Measurements from ENCODE around the gene DCST1.
"Not testable (repeated sequence)": the region's sequence is repeated elsewhere in the genome, so short reads cannot be mapped to it uniquely, and the experiment has no call there.

Gene DCST1

DNA sequence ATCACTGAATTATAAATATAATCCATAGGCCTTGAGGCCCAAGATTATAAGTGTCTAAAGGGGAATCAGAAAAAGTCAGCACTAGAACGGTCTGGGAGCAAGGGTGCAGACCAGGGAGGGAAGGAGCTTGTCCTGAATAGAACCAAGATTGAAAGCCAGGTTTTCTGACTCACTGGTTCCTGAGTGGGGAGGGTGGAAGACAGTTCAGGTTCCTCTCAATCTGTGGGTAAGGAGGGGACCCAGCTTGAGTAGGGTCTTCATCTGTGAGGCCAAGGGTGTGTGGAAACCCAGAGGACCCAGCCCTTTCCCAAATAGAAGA is 39.4 kb upstream of the DCST1 start:
- H3K79me2 ChIP-seq (ENCODE audit: control insufficient read depth, insufficient read depth, low read length, poor library complexity), result no peaks in the 10 kb centered on the region
- no peak overlapping the region for H3K27ac ChIP-seq (ENCODE audit: low read depth, low read length)
- H2BK5ac ChIP-seq (ENCODE audit: low read depth, low read length, poor library complexity), result no peak overlapping the region
- no peak overlapping the region for H2AK5ac ChIP-seq (ENCODE audit: low read length)
- WGBS (ENCODE audit: extremely low coverage, insufficient coverage, insufficient read length), result no CpG with 5 or more reads among the region's 1 CpG
- no peak overlapping the region for H4K8ac ChIP-seq (ENCODE audit: low read depth, low read length)
- H3K4ac ChIP-seq (ENCODE audit: low read depth, low read length), result no peak overlapping the region
- H3K9ac ChIP-seq (ENCODE audit: low read length), result no peak overlapping the region
- H2BK120ac ChIP-seq (ENCODE audit: insufficient read depth, low read length, poor library complexity), result no peak overlapping the region
- no peak overlapping the region for H3K23ac ChIP-seq (ENCODE audit: low read length)
- no peak overlapping the region for H3K14ac ChIP-seq (ENCODE audit: low read length)
- H3K4me3 ChIP-seq (ENCODE audit: low read depth, low read length), result no peak overlapping the region
- no peaks in the 10 kb centered on the region for H3K79me1 ChIP-seq (ENCODE audit: low read length)
- DNase-seq, result no peak
- no peak overlapping the region for H4K12ac ChIP-seq (ENCODE audit: low read depth, low read length)
- H3K36me3 ChIP-seq (ENCODE audit: control insufficient read depth in 1 of 2, insufficient read depth in 2 of 2, low read length in 2 of 2), result peaks cover 10 to 17% of the 10 kb centered on the region in 2 experiments
- peaks cover 3% of the 10 kb centered on the region in 2 experiments for H3K4me1 ChIP-seq (ENCODE audit: control insufficient read depth in 1 of 2, insufficient read depth in 2 of 2, low read length in 2 of 2)
- no peaks in the 10 kb centered on the region for H3K9me3 ChIP-seq (ENCODE audit: insufficient read depth, low read depth, low read length)
- no peak overlapping the region for H3K18ac ChIP-seq (ENCODE audit: low read length)
- no peak overlapping the region for H4K91ac ChIP-seq (ENCODE audit: low read depth, low read length)
- H2AFZ ChIP-seq (ENCODE audit: insufficient read depth, low read length, poor library complexity), result no peak overlapping the region
- no peak overlapping the region for H2BK12ac ChIP-seq (ENCODE audit: low read length)
- H3K4me2 ChIP-seq (ENCODE audit: low read length), result no peak overlapping the region
- no peaks in the 10 kb centered on the region for H3K27me3 ChIP-seq (ENCODE audit: insufficient read depth, low read length)

DNA sequence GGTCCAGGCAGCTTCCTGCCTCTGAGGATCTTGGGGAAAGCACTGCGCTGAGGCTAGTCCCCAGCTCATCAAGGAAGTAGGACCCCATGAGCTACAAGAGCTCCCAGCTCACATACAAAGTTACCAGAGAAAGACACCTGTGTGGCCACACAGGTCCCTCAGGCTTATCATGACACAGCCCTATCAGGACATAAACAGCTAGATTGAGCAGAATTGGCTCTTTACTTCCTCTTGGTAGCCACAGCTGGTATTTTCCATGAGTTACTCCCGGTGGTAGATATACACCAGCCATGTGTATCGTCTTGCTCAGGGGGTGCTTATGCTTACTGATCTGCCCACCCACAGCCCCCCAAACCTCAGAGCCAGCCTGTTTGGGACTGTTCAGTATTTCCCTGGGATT is 39.0 kb upstream of the DCST1 start:
- no peak overlapping the region for H3K4me2 ChIP-seq (ENCODE audit: low read length)
- H3K18ac ChIP-seq (ENCODE audit: low read length), result no peak overlapping the region
- H3K27ac ChIP-seq (ENCODE audit: low read depth, low read length), result no peak overlapping the region
- H2BK5ac ChIP-seq (ENCODE audit: low read depth, low read length, poor library complexity), result no peak overlapping the region
- no CpG with 5 or more reads among the region's 3 CpGs for WGBS (ENCODE audit: extremely low coverage, insufficient coverage, insufficient read length)
- H3K9ac ChIP-seq (ENCODE audit: low read length), result no peak overlapping the region
- H2AK5ac ChIP-seq (ENCODE audit: low read length), result no peak overlapping the region
- no peak overlapping the region for H2AFZ ChIP-seq (ENCODE audit: insufficient read depth, low read length, poor library complexity)
- no peaks in the 10 kb centered on the region for H3K9me3 ChIP-seq (ENCODE audit: insufficient read depth, low read depth, low read length)
- H3K79me1 ChIP-seq (ENCODE audit: low read length), result no peaks in the 10 kb centered on the region
- H3K14ac ChIP-seq (ENCODE audit: low read length), result no peak overlapping the region
- no peak overlapping the region for H3K4ac ChIP-seq (ENCODE audit: low read depth, low read length)
- no peaks in the 10 kb centered on the region for H3K79me2 ChIP-seq (ENCODE audit: control insufficient read depth, insufficient read depth, low read length, poor library complexity)
- peaks cover 4 to 5% of the 10 kb centered on the region in 2 experiments for H3K4me1 ChIP-seq (ENCODE audit: control insufficient read depth in 1 of 2, insufficient read depth in 2 of 2, low read length in 2 of 2)
- H2BK12ac ChIP-seq (ENCODE audit: low read length), result no peak overlapping the region
- H3K27me3 ChIP-seq (ENCODE audit: insufficient read depth, low read length), result no peaks in the 10 kb centered on the region
- no peak overlapping the region for H4K91ac ChIP-seq (ENCODE audit: low read depth, low read length)
- no peak overlapping the region for H3K23ac ChIP-seq (ENCODE audit: low read length)
- peaks cover 7 to 14% of the 10 kb centered on the region in 2 experiments for H3K36me3 ChIP-seq (ENCODE audit: control insufficient read depth in 1 of 2, insufficient read depth in 2 of 2, low read length in 2 of 2)
- H4K8ac ChIP-seq (ENCODE audit: low read depth, low read length), result no peak overlapping the region
- no peak overlapping the region for H2BK120ac ChIP-seq (ENCODE audit: insufficient read depth, low read length, poor library complexity)
- H4K12ac ChIP-seq (ENCODE audit: low read depth, low read length), result no peak overlapping the region
- no peak for DNase-seq
- H3K4me3 ChIP-seq (ENCODE audit: low read depth, low read length), result no peak overlapping the region

DNA sequence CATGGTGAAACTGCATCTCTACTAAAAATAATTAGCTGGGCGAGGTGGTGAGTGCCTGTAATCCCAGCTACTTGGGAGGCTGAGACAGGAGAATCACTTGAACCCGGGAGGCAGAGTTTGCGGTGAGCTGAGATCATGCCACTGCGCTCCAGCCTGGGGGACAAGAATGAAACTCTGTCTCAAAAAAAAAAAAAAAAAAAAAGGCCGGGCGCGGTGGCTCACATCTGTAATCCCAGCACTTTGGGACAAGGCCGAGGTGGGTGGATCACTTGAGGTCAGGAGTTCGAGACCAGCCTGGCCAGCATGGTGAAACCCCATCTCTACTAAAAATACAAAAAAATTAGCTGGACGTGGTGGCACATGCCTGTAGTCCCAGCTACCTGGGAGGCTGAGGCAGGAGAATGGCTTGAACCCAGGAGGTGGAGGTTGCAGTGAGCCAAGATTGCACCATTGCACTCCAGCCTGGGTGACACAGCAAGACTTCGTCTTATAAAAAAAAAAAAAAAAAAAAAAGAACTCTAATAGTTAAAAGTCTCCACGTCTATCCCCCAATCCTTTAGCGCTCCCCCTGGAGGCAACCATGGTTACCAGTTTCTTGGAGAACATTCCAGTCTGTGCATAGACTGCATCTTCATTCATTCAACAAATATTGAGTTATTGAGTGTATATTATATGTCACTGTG is 38.2 kb upstream of the DCST1 start:
- H4K8ac ChIP-seq (ENCODE audit: low read depth, low read length); H3K9me3 ChIP-seq (ENCODE audit: insufficient read depth, low read depth, low read length); H4K12ac ChIP-seq (ENCODE audit: low read depth, low read length); H4K91ac ChIP-seq (ENCODE audit: low read depth, low read length); H2BK12ac ChIP-seq (ENCODE audit: low read length); H3K36me3 ChIP-seq (ENCODE audit: control insufficient read depth in 1 of 2, insufficient read depth in 2 of 2, low read length in 2 of 2); H3K27ac ChIP-seq (ENCODE audit: low read depth, low read length); H3K4ac ChIP-seq (ENCODE audit: low read depth, low read length); H3K27me3 ChIP-seq (ENCODE audit: insufficient read depth, low read length); H2BK5ac ChIP-seq (ENCODE audit: low read depth, low read length, poor library complexity); H2AFZ ChIP-seq (ENCODE audit: insufficient read depth, low read length, poor library complexity); H3K9ac ChIP-seq (ENCODE audit: low read length); H3K4me3 ChIP-seq (ENCODE audit: low read depth, low read length); H3K18ac ChIP-seq (ENCODE audit: low read length); H3K79me2 ChIP-seq (ENCODE audit: control insufficient read depth, insufficient read depth, low read length, poor library complexity); H3K14ac ChIP-seq (ENCODE audit: low read length); H3K23ac ChIP-seq (ENCODE audit: low read length); H3K4me2 ChIP-seq (ENCODE audit: low read length); H3K79me1 ChIP-seq (ENCODE audit: low read length); H2AK5ac ChIP-seq (ENCODE audit: low read length); H2BK120ac ChIP-seq (ENCODE audit: insufficient read depth, low read length, poor library complexity): not testable (repeated sequence)
- H3K4me1 ChIP-seq (ENCODE audit: control insufficient read depth in 1 of 2, insufficient read depth in 2 of 2, low read length in 2 of 2), result peaks cover 10 to 11% of the 10 kb centered on the region in 2 experiments
- WGBS (ENCODE audit: extremely low coverage, insufficient coverage, insufficient read length), result no CpG with 5 or more reads among the region's 13 CpGs
- peak; percentile 62 to 77 for DNase-seq

DNA sequence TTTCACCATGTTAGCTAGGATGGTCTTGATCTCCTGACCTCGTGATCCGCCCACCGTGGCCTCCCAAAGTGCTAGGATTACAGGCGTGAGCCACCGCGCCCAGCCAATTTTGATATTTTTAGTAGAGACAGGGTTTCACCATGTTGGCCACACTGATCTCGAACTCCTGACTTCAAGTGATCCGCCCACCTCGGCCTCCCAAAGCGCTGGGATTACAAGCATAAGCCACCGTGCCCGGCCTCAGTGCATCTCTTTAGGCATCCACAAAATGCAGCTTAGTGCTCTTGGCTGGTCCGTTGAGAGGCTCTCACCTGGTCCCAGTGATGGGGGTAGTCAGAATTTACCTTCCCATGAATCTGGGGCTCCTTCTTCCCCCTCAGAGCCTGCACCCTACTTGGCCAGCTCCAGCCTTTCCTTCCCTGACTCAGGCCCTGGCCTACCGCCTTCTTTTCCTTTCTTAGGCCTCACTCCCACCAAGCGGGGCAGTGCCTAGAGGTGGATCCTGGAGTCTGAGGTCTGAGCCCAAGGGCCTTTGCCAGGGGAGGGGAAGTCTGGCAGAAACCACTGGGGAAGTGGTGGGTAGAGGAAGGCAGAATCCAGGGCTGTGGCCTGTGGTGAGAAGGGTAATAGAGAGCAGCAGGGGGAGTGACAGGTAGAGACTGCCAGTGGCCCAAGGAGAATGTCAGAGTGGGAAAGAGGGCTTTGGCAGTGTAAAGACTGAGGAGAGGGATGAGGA is 36.5 kb upstream of the DCST1 start:
- no peak overlapping the region for H3K4ac ChIP-seq (ENCODE audit: low read depth, low read length)
- no peak overlapping the region for H3K27ac ChIP-seq (ENCODE audit: low read depth, low read length)
- no peak overlapping the region for H3K4me2 ChIP-seq (ENCODE audit: low read length)
- WGBS (ENCODE audit: extremely low coverage, insufficient coverage, insufficient read length), result no CpG with 5 or more reads among the region's 15 CpGs
- H3K36me3 ChIP-seq (ENCODE audit: control insufficient read depth in 1 of 2, insufficient read depth in 2 of 2, low read length in 2 of 2), result peaks cover 0 to 5% of the 10 kb centered on the region in 2 experiments
- no peak overlapping the region for H3K23ac ChIP-seq (ENCODE audit: low read length)
- no peak overlapping the region for H3K18ac ChIP-seq (ENCODE audit: low read length)
- peak overlapping the region; percentile 37 for H2AK5ac ChIP-seq (ENCODE audit: low read length)
- H3K4me3 ChIP-seq (ENCODE audit: low read depth, low read length), result no peak overlapping the region
- no peaks in the 10 kb centered on the region for H3K9me3 ChIP-seq (ENCODE audit: insufficient read depth, low read depth, low read length)
- peaks cover 10 to 14% of the 10 kb centered on the region in 2 experiments for H3K4me1 ChIP-seq (ENCODE audit: control insufficient read depth in 1 of 2, insufficient read depth in 2 of 2, low read length in 2 of 2)
- no peak overlapping the region for H3K9ac ChIP-seq (ENCODE audit: low read length)
- no peaks in the 10 kb centered on the region for H3K27me3 ChIP-seq (ENCODE audit: insufficient read depth, low read length)
- no peak overlapping the region for H4K91ac ChIP-seq (ENCODE audit: low read depth, low read length)
- no peak overlapping the region for H2BK5ac ChIP-seq (ENCODE audit: low read depth, low read length, poor library complexity)
- no peak overlapping the region for H2BK120ac ChIP-seq (ENCODE audit: insufficient read depth, low read length, poor library complexity)
- no peak for DNase-seq
- no peak overlapping the region for H2AFZ ChIP-seq (ENCODE audit: insufficient read depth, low read length, poor library complexity)
- no peak overlapping the region for H4K8ac ChIP-seq (ENCODE audit: low read depth, low read length)
- peaks cover 18% of the 10 kb centered on the region for H3K79me1 ChIP-seq (ENCODE audit: low read length)
- H3K14ac ChIP-seq (ENCODE audit: low read length), result no peak overlapping the region
- no peak overlapping the region for H2BK12ac ChIP-seq (ENCODE audit: low read length)
- H4K12ac ChIP-seq (ENCODE audit: low read depth, low read length), result no peak overlapping the region
- H3K79me2 ChIP-seq (ENCODE audit: control insufficient read depth, insufficient read depth, low read length, poor library complexity), result peaks cover 4% of the 10 kb centered on the region
